Measurements from ENCODE around the gene WDSUB1.

The WDSUB1 gene

DNA sequence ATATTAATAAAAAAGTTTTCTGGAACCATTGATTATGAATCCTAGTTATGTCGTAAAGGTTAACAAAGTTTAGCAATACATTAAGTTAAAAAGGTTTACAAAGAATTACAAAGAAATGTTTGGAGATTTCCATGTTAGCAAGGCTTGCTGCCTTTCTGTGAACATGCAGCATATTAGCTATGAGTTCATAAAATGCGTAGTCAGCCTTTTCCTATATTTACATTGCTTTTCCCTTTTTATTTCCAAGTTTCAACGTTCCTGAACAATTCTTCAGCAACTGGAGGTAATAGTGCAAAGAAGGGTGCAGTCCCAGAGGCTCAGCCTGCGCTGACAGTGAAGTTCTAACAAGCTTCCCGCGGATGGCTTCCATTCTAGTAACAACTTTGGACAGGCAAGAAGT is 51.6 kb downstream of the WDSUB1 start:
- Histone ChIP-seq H3K4me3 (replicated peaks; ENCODE audit: insufficient read depth, low read length) (no peak overlapping the region), H3K27me3 (ENCODE audit: insufficient read depth, poor library complexity, severe bottlenecking) (no peaks in the 10 kb centered on the region), H3K27ac (replicated peaks) (no peak overlapping the region)
- DNase-seq (ENCODE audit: low read depth in 1 of 2, low spot score in 1 of 2) = no peak
- no peak for TF ChIP-seq POLR2AphosphoS5 (IDR thresholded peaks at IDR 0.05; ENCODE audit: low read depth)
- TF ChIP-seq GABPA (IDR thresholded peaks at IDR 0.05; ENCODE audit: low read depth) = no peak
- TF ChIP-seq, protein P1, sequence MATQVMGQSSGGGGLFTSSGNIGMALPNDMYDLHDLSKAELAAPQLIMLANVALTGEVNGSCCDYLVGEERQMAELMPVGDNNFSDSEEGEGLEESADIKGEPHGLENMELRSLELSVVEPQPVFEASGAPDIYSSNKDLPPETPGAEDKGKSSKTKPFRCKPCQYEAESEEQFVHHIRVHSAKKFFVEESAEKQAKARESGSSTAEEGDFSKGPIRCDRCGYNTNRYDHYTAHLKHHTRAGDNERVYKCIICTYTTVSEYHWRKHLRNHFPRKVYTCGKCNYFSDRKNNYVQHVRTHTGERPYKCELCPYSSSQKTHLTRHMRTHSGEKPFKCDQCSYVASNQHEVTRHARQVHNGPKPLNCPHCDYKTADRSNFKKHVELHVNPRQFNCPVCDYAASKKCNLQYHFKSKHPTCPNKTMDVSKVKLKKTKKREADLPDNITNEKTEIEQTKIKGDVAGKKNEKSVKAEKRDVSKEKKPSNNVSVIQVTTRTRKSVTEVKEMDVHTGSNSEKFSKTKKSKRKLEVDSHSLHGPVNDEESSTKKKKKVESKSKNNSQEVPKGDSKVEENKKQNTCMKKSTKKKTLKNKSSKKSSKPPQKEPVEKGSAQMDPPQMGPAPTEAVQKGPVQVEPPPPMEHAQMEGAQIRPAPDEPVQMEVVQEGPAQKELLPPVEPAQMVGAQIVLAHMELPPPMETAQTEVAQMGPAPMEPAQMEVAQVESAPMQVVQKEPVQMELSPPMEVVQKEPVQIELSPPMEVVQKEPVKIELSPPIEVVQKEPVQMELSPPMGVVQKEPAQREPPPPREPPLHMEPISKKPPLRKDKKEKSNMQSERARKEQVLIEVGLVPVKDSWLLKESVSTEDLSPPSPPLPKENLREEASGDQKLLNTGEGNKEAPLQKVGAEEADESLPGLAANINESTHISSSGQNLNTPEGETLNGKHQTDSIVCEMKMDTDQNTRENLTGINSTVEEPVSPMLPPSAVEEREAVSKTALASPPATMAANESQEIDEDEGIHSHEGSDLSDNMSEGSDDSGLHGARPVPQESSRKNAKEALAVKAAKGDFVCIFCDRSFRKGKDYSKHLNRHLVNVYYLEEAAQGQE (IDR thresholded peaks at IDR 0.05; ENCODE audit: insufficient replicate concordance, low read depth) = no peak
- TF ChIP-seq, protein P2, sequence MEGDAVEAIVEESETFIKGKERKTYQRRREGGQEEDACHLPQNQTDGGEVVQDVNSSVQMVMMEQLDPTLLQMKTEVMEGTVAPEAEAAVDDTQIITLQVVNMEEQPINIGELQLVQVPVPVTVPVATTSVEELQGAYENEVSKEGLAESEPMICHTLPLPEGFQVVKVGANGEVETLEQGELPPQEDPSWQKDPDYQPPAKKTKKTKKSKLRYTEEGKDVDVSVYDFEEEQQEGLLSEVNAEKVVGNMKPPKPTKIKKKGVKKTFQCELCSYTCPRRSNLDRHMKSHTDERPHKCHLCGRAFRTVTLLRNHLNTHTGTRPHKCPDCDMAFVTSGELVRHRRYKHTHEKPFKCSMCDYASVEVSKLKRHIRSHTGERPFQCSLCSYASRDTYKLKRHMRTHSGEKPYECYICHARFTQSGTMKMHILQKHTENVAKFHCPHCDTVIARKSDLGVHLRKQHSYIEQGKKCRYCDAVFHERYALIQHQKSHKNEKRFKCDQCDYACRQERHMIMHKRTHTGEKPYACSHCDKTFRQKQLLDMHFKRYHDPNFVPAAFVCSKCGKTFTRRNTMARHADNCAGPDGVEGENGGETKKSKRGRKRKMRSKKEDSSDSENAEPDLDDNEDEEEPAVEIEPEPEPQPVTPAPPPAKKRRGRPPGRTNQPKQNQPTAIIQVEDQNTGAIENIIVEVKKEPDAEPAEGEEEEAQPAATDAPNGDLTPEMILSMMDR (IDR thresholded peaks at IDR 0.05; ENCODE audit: insufficient read depth, low read length) = no peak
- TF ChIP-seq SPI1 (IDR thresholded peaks at IDR 0.05; ENCODE audit: borderline replicate concordance, low read depth) = no peak

DNA sequence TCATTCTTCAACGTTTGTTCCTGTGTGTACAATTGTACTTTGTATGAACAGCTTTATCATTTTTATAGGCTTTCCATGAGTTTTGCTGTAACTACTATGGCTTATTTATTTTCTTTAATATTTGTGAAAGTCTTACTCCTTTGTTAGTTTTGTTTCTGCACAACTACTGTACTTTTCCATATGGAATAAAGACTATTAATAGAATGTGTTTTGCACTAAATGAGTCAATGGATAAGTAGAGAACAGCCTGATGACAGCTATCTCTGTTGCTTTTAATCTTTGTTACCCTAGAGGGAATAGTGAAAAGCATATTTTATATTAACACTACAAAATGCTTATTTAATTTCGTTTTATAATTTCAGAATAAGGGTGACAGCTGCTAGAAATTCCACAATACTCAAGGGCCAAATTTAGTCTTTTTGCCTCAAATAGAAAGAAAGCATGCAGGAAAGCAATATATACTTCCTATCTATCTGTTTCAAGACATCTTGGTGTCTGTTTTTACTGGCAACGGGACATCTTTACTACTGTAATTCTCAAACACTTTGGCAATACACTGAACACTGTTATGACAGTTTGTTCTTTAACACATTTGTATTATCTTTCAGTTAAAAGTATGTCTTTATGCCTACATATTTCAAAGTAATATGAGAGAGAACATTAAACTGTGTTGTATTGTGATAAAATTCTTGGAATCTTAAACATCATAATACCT is 53.9 kb downstream of the WDSUB1 start:
- H3K4me3 ChIP-seq (replicated peaks; ENCODE audit: insufficient read depth, low read length) = no peak overlapping the region
- H3K27me3 ChIP-seq (ENCODE audit: insufficient read depth, poor library complexity, severe bottlenecking) = no peaks in the 10 kb centered on the region
- no peak overlapping the region for H3K27ac ChIP-seq (replicated peaks)
- DNase-seq (ENCODE audit: low read depth in 1 of 2, low spot score in 1 of 2) = no peak
- TF ChIP-seq GABPA (IDR thresholded peaks at IDR 0.05; ENCODE audit: low read depth) (no peak), SPI1 (IDR thresholded peaks at IDR 0.05; ENCODE audit: borderline replicate concordance, low read depth) (no peak), POLR2AphosphoS5 (IDR thresholded peaks at IDR 0.05; ENCODE audit: low read depth) (no peak)
- TF ChIP-seq, protein P2 (IDR thresholded peaks at IDR 0.05; ENCODE audit: insufficient read depth, low read length) = no peak
- TF ChIP-seq, protein P1 (IDR thresholded peaks at IDR 0.05; ENCODE audit: insufficient replicate concordance, low read depth) = no peak

DNA sequence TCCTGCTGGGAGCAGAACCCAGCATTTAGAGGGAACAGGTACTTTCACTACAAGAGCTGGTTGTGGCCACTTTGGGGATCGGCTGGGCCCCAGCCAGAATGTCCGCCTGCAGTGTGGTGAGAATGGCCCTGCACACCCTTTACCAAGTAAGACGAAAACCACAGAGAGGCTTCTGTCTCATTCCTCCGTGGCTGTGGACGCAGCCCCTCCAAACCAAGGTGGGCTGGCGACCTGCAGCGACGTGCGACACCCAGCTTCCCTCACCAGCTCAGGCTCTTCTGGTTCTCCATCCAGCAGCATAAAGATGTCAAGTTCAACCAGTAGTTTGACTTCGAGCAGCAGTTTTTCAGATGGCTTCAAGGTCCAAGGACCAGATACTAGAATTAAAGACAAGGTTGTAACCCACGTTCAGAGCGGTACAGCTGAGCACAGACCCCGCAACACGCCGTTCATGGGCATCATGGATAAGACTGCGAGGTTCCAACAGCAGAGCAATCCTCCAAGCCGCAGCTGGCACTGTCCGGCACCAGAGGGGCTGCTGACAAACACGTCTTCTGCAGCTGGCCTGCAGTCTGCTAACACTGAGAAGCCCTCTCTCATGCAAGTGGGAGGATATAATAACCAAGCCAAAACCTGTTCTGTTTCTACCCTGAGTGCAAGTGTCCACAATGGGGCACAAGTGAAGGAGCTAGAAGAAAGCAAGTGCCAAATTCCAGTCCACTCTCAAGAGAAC is 56.2 kb downstream of the WDSUB1 start:
- TF ChIP-seq SPI1 (IDR thresholded peaks at IDR 0.05; ENCODE audit: borderline replicate concordance, low read depth) (no peak), GABPA (IDR thresholded peaks at IDR 0.05; ENCODE audit: low read depth) (no peak), POLR2AphosphoS5 (IDR thresholded peaks at IDR 0.05; ENCODE audit: low read depth) (no peak)
- TF ChIP-seq, protein P1 (IDR thresholded peaks at IDR 0.05; ENCODE audit: insufficient replicate concordance, low read depth) = no peak
- TF ChIP-seq, protein P2 (IDR thresholded peaks at IDR 0.05; ENCODE audit: insufficient read depth, low read length) = no peak
- H3K27ac ChIP-seq (replicated peaks) = no peak overlapping the region
- no peak overlapping the region for H3K4me3 ChIP-seq (replicated peaks; ENCODE audit: insufficient read depth, low read length)
- no peak for DNase-seq (ENCODE audit: low read depth in 1 of 2, low spot score in 1 of 2)
- H3K27me3 ChIP-seq (ENCODE audit: insufficient read depth, poor library complexity, severe bottlenecking) = no peaks in the 10 kb centered on the region
